Activated CD4-positive, alpha-beta T cell treated with anti-CD3 and anti-CD28 coated beads, Interleukin-2, amount 50 U/mL, for 4 hours (primary cell): ENCODE results near the gene GABPB1.

Experiments used
- DNase-seq, 2 experiments: peaks; one replicate each; pipeline ENCODE4 v3.0.0-alpha.2; 2020

Gene GABPB1

DNA sequence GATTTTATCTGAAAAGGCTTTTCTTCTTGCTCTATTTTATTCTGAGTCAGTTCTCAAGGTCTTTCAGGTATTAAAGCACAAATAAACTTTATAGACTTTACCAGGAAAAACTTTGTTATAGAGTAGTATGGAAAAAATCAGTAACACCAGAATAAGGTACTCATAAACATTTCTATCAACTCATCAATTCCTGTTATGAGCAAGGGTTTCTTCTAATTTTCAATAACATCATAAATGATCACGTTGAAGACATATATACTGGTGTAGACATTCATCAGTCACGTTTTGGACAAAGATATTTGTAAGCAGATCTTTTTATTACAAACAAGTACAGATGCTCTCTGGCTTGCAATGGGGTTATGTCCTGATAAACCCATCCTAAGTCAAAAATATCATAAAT is 79.9 kb downstream of the GABPB1 start:
- no peak for DNase-seq

DNA sequence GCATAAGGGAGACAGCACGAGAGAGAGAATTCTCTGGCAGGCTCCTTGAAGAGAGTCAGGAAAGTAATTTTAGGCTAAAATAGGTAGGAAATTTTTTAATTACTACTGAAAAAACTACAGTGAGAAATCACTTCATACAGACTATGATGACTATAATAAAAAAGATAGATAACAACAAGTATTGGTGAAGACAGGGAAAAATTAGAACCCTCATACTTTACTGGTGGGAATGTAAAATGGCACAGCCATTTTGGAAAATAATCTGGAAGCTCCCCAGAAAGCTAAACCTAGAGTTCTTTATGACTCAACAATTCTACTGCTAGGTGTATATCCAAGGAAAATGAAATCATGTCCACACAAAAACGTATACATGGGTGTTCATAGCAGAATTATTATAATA is 87.4 kb downstream of the GABPB1 start:
- DNase-seq: no peak

DNA sequence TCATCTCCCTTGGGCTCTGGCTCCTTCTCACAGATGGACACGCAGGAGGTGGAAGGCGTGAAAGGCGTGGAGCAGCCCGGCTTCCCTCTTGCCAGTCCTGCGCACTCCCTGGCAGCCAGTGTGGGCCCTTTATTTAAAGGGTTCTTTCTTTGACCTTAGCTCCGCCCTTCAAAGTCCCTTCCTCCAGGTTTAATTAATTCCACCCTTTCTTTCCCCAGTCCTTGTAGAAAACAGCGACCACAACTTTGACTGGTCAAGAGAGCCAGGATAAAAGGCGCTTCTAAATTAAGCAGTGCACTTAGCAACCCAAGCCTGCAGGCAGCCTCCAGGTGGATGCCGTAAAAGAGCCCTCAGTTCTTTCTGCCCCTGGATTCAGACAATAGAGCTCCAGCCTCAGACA is 89.4 kb downstream of the GABPB1 start, which contains the start of gene HDC:
HDC (minus strand) TSS at position 107 of the 400 bp plus-strand sequence; CDS start at position 4, 103 bp downstream.
- DNase-seq: no peak

DNA sequence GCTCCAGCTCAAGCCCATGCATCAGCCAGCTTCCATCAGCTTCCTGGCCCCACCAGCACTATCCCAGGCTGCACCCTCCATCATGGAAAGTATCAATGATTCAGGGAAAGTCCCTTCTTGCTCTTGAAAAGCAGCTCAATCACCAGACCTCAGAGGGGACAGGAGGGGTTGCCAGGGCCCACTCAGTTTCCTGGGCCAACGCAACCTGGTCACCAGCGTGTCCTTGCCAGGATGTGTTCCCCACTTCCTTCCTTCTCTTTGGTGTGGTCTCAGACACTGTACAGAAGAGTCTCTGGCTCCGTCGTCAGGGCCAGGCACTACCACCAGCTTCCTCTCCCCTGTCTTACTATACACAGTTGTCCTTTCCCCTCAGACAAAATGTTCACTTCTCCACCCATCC is 92.5 kb downstream of the GABPB1 start:
- peak; percentile 27 to 42 for DNase-seq

DNA sequence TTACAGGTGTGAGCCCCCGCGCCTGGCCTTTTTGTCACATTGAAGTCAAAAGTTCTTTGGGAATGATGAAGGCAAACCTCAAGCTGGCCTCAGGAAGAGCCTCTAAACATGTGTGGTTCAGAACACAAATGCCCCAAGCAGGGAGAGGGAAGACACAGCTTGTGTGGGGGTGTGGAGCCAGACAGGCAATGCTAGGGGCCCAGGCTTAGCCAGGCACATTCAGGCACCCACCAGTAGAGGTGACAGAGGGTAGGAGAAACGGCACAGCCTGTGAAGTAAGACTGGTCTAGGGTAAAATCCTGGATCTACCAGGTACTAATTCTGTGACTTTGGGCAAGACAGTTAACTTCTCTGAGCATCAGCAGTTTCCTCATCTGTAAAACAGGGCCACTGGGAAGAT is 93.0 kb downstream of the GABPB1 start:
- peak in 1 of 2 experiments; percentile 8 for DNase-seq

DNA sequence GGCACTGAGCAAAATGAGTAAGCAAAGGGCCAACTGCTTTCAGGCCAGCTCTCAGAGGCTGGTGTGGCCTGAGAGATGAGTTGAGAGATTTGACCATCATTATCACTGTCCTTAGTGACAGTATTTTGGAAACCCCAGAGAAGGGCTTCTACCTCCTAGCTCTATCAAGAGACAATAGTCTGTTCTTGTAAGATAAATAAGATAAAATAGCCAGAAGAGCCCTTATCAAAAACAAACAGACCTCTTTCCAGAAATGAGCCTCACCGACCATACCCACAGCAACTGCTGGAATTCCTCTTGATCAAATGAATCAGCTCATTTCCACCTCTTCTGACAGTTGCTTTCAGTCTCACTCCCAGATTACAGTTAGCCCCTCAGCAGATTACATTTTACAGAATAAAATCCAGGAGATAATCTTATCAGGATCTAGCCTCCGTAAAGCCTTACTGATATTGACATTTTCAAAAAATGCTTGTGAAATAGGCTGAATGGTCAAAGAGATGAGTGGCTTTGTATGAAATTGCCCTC is 94.0 kb downstream of the GABPB1 start:
- DNase-seq: no peak

DNA sequence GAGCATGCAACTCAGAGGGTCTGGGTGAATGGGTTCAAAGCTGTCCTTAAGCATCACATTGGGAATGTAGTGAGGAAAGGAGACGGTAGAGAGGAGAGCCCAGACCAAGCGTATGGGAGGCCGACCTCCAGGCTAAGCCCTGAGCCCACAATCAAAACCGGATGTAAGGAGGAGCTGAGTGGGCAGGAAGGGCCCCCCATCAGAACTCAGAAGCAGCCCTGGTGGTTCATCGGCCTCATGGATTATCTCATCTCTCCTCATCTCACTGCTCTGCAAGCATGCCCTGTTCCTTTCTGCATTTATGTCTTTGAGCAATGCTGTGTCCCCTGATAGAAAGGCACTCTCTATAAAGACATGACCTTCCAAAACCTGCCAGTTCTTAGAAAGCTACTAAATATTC is 95.7 kb downstream of the GABPB1 start:
- no peak for DNase-seq

DNA sequence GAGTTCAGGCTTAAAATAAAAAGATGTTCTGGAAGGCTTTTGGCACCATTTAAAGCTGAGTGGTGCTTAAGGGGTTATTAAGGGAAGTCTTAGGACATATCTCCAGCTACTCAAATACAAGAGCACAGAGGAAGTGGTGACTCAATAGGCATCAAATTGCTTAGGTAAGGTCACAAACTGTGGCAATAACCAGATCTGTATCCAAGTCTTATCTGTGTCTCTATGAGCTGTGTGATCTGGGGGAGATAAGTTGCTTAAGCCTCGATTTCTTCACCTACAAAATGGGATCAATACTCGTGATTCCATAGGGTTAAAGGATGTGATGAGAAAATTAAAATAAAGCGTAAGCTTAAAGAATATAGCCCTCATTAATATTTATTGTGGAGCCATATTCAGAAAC is 97.1 kb downstream of the GABPB1 start:
- DNase-seq: no peak

DNA sequence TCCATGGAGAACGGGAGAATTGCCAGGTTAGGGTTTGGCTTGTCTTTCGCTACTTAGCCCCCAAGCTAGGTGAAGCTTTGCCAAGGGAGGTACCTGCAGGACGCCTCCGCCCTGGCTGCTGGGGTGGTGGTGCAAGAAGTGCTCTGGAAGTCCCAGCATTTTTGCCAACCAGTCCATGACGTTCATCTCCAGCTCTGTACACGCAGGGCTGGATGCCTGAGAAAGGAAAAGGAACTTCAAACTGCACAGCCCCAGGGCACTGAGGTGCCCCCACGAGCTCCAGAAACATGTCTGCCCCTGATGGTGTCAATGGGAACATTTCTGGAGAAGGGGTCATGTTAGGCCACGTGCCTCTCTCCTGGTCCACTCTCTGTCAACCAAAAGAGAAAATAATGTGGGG is 97.7 kb downstream of the GABPB1 start:
- no peak for DNase-seq

DNA sequence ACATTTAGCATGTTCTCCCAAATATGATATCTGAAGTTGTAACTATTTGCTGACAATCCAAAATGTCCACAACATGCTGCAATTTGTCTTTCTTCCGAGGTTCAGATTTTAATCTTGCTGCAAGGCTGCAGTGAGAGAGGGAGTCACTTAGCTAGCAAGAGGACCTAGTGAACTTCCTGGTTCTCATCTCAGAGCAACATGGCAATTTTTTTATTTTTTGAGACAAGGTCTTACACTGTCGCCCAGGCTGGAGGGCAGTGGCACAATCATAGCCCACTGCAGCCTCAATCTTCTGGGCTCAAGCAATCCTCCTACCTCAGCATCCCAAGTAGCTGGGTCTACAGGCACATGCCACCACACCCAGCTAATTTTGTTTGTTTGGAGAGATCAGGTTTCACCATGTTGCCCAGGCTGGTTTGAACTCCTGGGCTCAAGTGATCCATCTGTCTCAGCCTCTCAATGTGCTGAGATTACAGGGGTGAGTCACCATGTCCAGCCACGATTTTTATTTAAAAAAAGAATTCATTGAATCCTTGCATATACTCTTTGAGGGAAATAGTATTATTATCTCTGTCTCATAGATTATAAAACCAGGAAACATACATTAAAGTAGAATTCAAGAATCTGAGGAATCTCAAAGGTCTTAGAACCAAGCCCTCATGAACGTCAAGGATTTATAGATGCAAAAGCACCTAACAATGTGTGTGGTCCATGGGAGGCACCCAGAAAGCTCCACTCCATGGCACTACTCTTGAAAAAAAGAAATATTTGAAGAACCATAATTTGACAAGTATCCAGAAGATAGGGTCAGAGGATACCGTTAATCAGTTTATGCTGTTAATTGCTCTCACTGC is 98.6 kb downstream of the GABPB1 start:
- DNase-seq: no peak

DNA sequence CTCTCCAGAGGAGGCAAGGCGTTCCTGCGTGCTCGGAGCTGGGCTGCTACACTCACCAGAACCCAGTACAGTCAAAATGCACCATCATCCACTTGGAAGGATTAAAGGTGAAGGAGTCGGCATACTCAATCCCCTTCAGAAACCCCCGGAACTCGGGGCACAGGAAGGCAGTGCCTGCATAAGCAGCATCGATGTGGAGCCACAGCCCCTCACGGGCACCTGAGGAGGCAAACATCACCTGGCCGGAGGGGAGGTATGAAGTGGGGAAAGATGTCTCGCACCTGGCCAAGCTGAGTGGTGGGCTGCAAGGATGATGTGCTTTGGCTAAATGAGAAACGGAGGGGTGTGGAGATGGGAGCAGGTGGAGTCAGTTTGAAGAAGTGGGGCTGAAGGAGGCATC is 102.4 kb downstream of the GABPB1 start:
- DNase-seq: no peak

DNA sequence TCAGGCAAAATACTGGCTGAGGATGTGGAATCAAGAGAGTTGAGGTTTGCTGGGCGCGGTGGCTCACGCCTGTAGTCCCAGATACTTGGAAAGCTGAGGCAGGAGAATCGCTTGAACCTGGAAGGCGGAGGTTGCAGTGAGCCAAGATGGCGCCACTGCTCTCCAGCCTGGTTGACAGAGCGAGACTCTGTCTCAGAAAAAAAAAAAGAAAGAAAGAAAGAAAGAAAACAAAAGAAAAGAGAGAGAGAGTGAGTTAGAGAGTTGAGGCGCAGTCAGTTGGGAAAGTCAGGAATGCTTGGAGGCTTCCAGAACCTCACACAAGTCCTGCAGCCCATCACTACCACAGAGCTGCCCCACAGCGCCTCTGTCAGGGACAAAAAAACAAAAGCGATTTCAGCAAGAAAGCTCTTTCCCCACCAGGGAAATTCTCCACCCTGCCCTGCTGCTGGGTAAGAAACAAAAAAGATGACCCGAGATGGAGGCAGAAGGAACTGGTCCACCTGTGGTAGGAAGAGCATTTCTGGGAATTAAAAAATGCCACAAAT is 103.3 kb downstream of the GABPB1 start:
- DNase-seq: no peak

DNA sequence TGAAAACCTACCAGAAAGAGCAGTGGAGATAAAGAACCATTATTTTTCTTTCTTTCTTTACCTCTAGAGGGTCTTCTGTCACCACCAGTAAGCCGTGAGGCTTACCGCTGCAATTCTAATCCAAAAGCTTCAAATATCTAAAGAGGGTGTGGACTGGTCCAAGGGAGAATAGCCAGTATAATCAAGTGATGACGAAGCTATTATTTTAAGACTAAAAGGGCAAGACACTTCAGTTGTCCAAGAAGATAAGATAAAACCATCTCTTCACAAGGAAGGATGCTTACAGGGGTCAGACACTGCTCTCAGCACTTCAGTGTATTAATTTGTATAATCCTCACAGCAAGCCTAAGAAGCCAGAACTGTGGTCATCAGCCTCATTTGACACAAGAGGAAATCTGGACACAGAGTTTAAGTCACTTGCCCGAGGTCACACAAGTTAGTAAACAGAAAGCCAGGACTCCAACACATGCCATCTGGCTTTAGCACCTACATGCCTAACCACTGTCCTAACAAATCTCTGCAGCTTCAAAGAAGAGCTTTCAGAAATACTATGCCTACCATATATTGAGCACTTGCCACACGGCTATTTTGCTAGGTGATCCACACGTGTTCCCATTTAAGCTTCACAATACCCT is 104.1 kb downstream of the GABPB1 start:
- DNase-seq: no peak

DNA sequence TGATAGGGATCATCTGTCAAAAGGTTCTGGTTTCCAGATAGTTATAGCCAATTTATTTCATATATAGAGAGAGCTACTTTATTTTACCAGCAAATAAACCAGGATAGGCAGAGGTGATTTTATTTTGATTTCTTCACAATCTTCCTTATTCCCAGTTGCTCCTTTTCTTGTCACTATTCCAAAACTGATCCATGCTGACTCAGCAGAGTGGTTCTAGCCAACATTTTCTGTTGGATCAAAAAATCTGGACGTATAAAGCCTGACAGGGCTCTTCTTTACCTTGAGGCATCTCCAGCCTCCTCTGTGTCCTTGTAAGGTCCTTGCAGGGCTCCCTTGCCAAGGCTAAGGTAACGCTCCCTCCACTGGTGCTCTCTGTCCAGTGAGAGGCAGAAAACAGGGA is 105.3 kb downstream of the GABPB1 start:
- no peak for DNase-seq

DNA sequence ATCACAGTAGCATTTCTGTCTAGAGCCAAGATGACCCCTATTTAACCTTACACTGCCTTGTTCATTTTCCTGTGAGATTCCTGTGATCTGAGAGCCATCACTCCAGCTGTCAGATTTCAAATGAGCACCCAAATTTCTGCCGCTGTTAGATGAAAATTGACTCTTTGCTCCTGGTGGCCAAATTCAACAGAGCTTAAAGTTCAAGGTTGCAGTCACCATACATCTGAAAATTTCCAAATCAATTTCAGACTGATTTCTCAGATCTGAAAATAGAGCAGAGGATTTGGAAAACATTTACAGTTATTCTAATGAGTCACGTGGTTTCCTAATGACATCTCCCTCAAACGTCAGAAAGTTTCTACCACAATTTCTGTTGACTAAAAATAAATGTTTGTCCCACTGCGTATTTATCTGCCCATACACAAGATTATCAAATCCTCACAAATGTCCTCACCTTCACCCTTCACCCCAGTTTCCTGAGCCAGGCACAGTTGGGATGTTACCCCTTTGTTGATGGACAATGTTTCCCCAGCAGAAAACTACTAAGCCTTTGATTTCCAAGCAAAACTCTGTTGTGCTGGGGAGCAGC is 105.9 kb downstream of the GABPB1 start:
- DNase-seq: no peak

DNA sequence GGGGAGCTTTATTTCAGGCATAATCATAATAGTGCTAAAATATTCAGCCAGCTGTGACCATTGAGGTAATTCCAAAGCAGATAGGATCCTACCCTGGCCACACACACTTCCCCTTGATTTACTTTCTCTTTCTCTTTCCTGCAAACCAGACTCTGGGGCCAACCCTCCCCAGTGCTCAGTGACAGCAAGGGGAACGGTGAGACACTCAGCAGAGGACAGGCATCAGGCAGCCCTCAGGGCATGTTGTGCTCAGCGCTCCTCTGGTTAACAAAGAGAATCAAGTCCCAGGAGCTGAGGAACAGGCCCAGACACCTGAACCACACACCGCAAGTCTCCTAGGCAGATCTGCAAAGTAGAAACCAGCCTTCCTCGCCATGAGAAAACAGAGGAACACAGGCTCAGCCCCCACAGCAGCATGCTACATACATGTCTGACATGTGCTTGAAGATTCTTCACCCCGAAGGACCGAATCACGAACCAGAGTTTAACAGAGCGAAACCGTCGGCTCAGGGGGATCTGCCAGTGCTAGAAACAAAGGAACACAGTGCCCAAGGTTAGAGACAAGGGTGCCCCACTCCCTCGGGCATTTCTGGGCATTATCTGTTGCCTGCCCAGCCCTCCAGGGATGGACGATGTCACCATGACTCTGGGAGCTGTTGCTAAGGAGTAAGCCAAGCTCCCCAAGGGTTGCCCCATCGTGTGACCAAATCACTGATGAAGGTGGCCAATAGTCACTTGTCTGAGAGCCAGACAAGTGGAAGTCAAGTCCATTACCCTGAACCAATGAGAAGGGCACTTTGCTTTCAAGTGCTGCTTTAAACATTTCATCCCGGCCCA is 107.0 kb downstream of the GABPB1 start:
- peak; percentile 43 to 49 for DNase-seq

DNA sequence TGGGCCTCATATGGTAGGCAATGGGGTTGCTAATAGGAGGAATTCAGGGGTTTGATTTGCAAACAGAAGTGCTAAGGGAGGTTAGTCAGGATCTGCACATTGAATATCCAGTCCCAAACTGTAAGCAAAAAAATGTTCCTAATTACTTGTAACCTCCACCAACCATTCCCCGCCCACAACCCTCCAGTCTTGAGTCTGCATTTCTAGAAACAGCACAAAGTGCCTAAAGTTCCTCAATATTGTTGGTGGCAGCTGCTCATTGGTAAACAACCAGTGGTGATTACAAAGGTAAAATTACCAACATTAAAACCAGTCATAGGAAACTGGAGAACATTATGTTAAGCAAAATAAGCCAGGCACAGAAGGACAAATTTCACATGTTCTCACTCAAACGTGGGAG is 108.4 kb downstream of the GABPB1 start:
- no peak for DNase-seq

DNA sequence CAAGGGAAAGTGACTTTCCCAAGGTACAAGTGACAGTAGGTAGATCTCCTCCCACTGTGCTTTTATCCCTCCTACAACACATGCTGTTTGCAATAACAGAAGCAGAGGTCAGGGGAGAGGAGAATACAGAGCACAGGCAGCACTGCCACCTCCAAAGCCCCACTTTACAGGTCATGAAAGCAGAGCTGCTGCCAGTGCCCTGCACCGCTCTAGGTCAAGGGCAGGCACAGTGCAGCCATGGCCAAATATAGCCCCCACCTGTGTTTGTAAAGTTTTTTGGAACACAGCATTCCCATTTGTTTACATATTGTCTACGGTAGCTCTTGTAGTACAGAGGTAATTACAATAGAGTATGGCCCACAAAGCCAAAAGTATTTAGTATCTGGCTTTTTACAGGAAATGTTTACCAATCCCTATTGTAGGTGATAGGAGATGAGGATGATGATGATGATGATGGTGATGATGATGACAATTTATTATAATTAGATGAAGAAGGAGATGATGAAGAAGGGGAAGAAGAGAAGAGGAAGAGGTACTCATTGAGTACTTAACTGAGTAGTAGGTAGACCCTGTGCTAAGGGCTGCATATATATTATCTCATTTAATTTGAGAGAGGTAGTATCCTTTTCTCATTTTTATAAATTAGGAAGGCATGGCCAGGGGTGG is 109.9 kb downstream of the GABPB1 start:
- DNase-seq: no peak

DNA sequence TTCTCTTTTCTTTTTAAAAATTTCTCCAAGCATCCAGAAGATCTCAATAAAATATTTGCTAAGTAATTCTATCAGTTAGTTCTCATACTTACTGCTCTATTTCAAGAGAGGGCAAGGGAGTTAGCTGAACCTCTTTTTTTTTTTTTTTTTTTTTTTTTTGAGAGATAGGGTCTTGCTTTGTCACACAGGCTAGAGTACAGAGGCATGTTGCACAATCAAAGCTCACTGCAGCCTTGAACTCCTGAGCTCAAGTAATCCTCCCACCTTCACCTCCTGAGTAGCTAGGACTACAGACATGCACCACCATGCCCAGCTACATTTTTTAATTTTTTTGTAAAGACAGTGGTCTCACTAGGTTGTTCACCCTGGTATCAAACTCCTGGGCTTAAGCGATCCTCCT is 110.8 kb downstream of the GABPB1 start:
- no peak for DNase-seq

DNA sequence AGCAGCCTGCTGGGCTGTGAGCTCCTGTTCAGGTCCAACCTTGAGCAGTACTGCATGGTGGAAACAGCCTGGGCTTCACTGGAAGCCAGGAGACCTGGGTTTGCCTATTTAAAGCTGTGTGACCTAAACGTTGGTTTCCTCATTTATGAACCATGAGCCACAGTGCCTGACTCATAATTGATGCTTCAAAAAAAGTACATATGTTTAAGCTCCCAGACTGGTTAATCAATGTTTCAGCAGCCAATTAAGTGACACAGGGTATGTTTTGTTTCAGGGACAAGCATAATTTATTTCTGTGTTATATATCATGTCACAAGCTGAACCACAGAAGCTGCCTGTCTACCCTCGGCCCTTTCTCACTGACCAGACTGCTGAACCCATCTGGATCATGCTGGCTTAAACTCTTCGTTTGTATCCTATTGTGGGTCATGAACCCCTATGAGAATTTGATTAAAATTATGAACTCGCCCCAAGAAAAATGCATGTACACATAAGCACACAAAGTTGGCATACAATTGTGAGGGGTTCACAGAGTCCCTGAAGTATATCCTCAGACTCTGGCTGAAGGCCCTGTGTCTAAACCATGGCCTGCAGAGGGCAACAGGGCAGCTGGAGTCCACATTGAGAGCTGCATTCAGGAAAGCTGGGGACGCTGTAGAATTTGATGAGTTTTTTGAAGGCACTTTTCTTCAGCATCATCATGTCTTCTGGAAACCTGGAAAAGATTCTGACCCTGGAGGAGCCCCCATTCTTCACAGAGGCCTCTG is 113.1 kb downstream of the GABPB1 start:
- DNase-seq: no peak

DNA sequence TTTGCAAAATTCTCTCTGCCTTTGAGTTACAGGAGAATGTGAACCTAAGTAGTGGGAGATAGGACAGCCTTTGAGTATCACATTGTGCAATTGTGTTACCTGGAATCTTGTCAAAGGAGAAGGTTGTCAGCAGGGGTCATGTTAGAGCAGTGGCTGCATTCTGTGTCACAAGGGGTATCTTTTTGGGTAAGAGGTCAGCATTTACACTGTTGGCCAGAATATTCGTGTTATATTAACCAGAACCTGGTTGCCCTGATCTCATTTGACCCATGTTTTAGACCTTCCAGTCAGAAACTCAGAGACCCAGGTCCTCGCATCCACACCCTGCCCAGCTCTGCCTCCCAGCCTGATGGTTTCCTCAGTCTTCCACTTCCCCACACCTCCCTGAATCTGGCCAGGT is 116.7 kb downstream of the GABPB1 start:
- DNase-seq: no peak
